HepG2 (cell line): ENCODE results near the gene PADI4. TPM values are rescaled to one million over a fixed set of nuclear protein-coding genes. Genes with fewer than 3 reads are reported as not detected.

ENCODE experiments used
- ATAC-seq: fragments of 200-7000 bp; cut with Tn5 transposase; 3 replicates; pipeline ENCODE4 v1.9.1; 2020; ENCODE audit warnings: mild to moderate bottlenecking, moderate library complexity
- BruUV-seq: library from RNA; stranded (reverse); fragments of 400-500 nt; replicated peaks from 2 replicates; lab custom pipeline; 2021; lab: Mats Ljungman, UMichigan
- CTCF ChIA-PET: fragments of 300-600 bp; formaldehyde crosslinking; extraction: SDS; loops from one replicate; lab custom pipeline; 2021; ENCODE audit warnings: low total read pairs, inconsistent platforms, low intra/inter-chr PET ratio; lab: Yijun Ruan, JAX
- POLR2A ChIA-PET: fragments of 350-600 bp; sonication (Branson Sonifier 250); formaldehyde crosslinking; loops from one replicate; lab custom pipeline; 2020; ENCODE audit warnings: antibody characterized with exemption, inconsistent platforms; lab: Yijun Ruan, JAX
- DNase-seq: peaks from one replicate; pipeline ENCODE4 v3.0.0-alpha.2; 2015; ENCODE audit warnings: low spot score
- FAIRE-seq: peaks from 3 replicates; lab custom pipeline; 2011; peaks lifted over from hg19 to GRCh38; lab: Jason Lieb, UNC
- H2AFZ ChIP-seq: one replicate; pipeline ENCODE4 v1.6.1; 2011; ENCODE audit warnings: low read length, inconsistent platforms
- H3K27ac ChIP-seq: fragments of 300-600 bp; 3 replicates; pipeline ENCODE4 v1.8.0; 2011; ENCODE audit warnings: mixed run types, mild to moderate bottlenecking, mixed read lengths, low read length, inconsistent platforms; ENCODE audit not compliant: insufficient read depth; ENCODE audit errors: extremely low read length
- H3K27me3 ChIP-seq, 2 experiments: fragments of 200-600 bp in 1 of 2; 2 replicates in 1 of 2; 3 replicates in 1 of 2; pipeline versions ENCODE4 v1.6.0 to v1.8.0; 2011; ENCODE audit warnings: low read length in 2 of 2, mild to moderate bottlenecking in 2 of 2, moderate library complexity in 2 of 2, inconsistent platforms in 1 of 2; ENCODE audit not compliant: insufficient read depth in 2 of 2, control insufficient read depth in 1 of 2
- H3K36me3 ChIP-seq, 2 experiments: fragments of 200-600 bp in 1 of 2; replicated peaks in 1 of 2; 2 replicates in 1 of 2; 3 replicates in 1 of 2; pipeline versions ENCODE4 v1.5.1 to v1.8.0; 2011; ENCODE audit warnings: low read length in 2 of 2, inconsistent platforms in 1 of 2; ENCODE audit not compliant: insufficient read depth in 2 of 2, control insufficient read depth in 1 of 2
- H3K4me1 ChIP-seq: 2 replicates; pipeline ENCODE4 v1.5.1; 2012; ENCODE audit warnings: low read length, inconsistent platforms; ENCODE audit not compliant: insufficient read depth
- H3K4me2 ChIP-seq: 2 replicates; pipeline ENCODE4 v1.6.0; 2011; ENCODE audit warnings: low read depth, low read length, inconsistent platforms
- H3K4me3 ChIP-seq, 3 experiments: fragments of 200-600 bp in 1 of 3; sonication (generic), shearing (Covaris generic) in 1 of 3; replicated peaks in 1 of 3; 2 replicates each; pipeline ENCODE4 v1.5.1; 2011 to 2016; ENCODE audit warnings: low read length in 3 of 3, inconsistent platforms in 2 of 3, low read depth in 2 of 3, mild to moderate bottlenecking in 2 of 3, control low read depth in 1 of 3, mixed read lengths in 1 of 3; ENCODE audit not compliant: insufficient read depth in 1 of 3
- H3K79me2 ChIP-seq: one replicate; pipeline ENCODE4 v1.6.1; 2011; ENCODE audit warnings: low read length, inconsistent platforms; ENCODE audit not compliant: insufficient read depth
- H3K9ac ChIP-seq: 2 replicates; pipeline ENCODE4 v1.6.0; 2011; ENCODE audit warnings: mild to moderate bottlenecking, low read depth, low read length, inconsistent platforms; ENCODE audit not compliant: insufficient read depth
- H3K9me3 ChIP-seq: 2 replicates; pipeline ENCODE4 v1.5.1; 2012; ENCODE audit warnings: mild to moderate bottlenecking, low read length
- H4K20me1 ChIP-seq: 2 replicates; pipeline ENCODE4 v1.6.0; 2011; ENCODE audit warnings: inconsistent platforms, mild to moderate bottlenecking, low read length, moderate library complexity; ENCODE audit not compliant: insufficient read depth
- GATAD1 ChIP-seq: IDR thresholded peaks from 2 replicates; pipeline ENCODE4 v1.6.1; 2016; ENCODE audit warnings: missing genetic modification reagents, missing compliant biosample characterization
- SOX6 ChIP-seq, 2 experiments: fragments of 450-650 bp in 1 of 2; sonication (generic) in 1 of 2; formaldehyde crosslinking in 1 of 2; IDR thresholded peaks; 2 replicates each; pipeline versions ENCODE4 v1.4.0 to v1.6.1; 2017 to 2020; ENCODE audit warnings: antibody characterized with exemption in 1 of 2, mild to moderate bottlenecking in 1 of 2, missing genetic modification reagents in 1 of 2
- TGIF2 ChIP-seq: IDR thresholded peaks from 2 replicates; pipeline ENCODE4 v1.6.1; 2016; ENCODE audit warnings: control low read depth, missing compliant biosample characterization
- ZNF180 ChIP-seq: sonication (generic); formaldehyde crosslinking; IDR thresholded peaks from 2 replicates; pipeline ENCODE4 v1.4.0; 2020; ENCODE audit warnings: low read depth, missing genetic modification reagents, borderline replicate concordance
- ZNF451 ChIP-seq: sonication (generic); formaldehyde crosslinking; IDR thresholded peaks from 2 replicates; pipeline ENCODE4 v1.5.0; 2020; ENCODE audit warnings: mild to moderate bottlenecking, missing genetic modification reagents
- ZNF598 ChIP-seq: sonication (generic); formaldehyde crosslinking; IDR thresholded peaks from 2 replicates; pipeline ENCODE4 v1.5.1; 2020; ENCODE audit warnings: mild to moderate bottlenecking, missing genetic modification reagents, borderline replicate concordance
- ZNF883 ChIP-seq: sonication (generic); formaldehyde crosslinking; IDR thresholded peaks from 2 replicates; pipeline ENCODE4 v1.5.1; 2020; ENCODE audit warnings: mild to moderate bottlenecking, missing genetic modification reagents; ENCODE audit errors: not compliant biosample characterization
- WGBS: methylation state at CpG from one replicate; pipeline ENCODE4 v1.1.6; 2017; ENCODE audit warnings: low lambda C conversion rate; 5-methylcytosine and 5-hydroxymethylcytosine counted together
- in situ Hi-C: cut with HindIII; loops from 2 replicates; pipeline ENCODE4 v1.10.0; 2017; ENCODE audit warnings: low pct_unique_long_range_greater_than_20kb; ENCODE audit not compliant: extremely low pct_ligation_motif_present
- intact Hi-C: fragments of 100-400 bp; cut with micrococcal nuclease; formaldehyde crosslinking; loops from one replicate; pipeline ENCODE4 v1.10.0; 2022; ENCODE audit not compliant: unreplicated experiment
- polyA plus RNA-seq, 8 experiments: library from polyadenylated mRNA; depleted of rRNA in 3 of 8; stranded (reverse) in 7 of 8; unstranded in 1 of 8; fragments of >200 nt; fragmentation: Illumina TruSeq in 4 of 8; extraction: Trizol in 4 of 8; gene quantifications; 2 replicates each; pipeline versions ENCODE4 v1.2.1 to v1.2.3, GENCODE V29; 2011 to 2016; ENCODE audit warnings: low read depth in 4 of 8, missing spikeins in 1 of 8, mixed read lengths in 1 of 8; ENCODE audit not compliant: insufficient read depth in 1 of 8
- total RNA-seq, 5 experiments: library from RNA; depleted of rRNA; stranded (reverse); fragments of >200 nt; fragmentation: Illumina TruSeq; extraction: Trizol; gene quantifications; 2 replicates each; pipeline ENCODE4 v1.2.3, GENCODE V29; 2016; ENCODE audit warnings: low read depth in 1 of 5
- TF ChIP-seq, protein P1 (sequence below), 2 experiments: sonication (generic) in 1 of 2; formaldehyde crosslinking in 1 of 2; IDR thresholded peaks; 2 replicates each; pipeline versions ENCODE4 v1.4.0 to v1.6.1; 2016 to 2020; ENCODE audit warnings: borderline replicate concordance in 1 of 2, low read depth in 1 of 2, mild to moderate bottlenecking in 1 of 2, missing genetic modification reagents in 1 of 2
- TF ChIP-seq, protein P2 (sequence below): sonication (generic); formaldehyde crosslinking; IDR thresholded peaks from 2 replicates; pipeline ENCODE4 v1.4.0; 2020; ENCODE audit warnings: missing genetic modification reagents, borderline replicate concordance
- TF ChIP-seq, protein P3 (sequence below): sonication (generic); formaldehyde crosslinking; IDR thresholded peaks from 2 replicates; pipeline ENCODE4 v1.5.0; 2020; ENCODE audit warnings: missing genetic modification reagents, mild to moderate bottlenecking, borderline replicate concordance
- TF ChIP-seq, protein P4 (sequence below): sonication (generic); formaldehyde crosslinking; conservative IDR thresholded peaks from 2 replicates; pipeline ENCODE4 v1.8.0; 2022; ENCODE audit warnings: mild to moderate bottlenecking, moderate library complexity, missing genetic modification reagents

PADI4 gene
- total and polyA plus RNA-seq, 2 of the 13 experiments (the other 11 are each of a cell fraction or from before 2014, with no cell fraction given): 0.04 TPM

DNA sequence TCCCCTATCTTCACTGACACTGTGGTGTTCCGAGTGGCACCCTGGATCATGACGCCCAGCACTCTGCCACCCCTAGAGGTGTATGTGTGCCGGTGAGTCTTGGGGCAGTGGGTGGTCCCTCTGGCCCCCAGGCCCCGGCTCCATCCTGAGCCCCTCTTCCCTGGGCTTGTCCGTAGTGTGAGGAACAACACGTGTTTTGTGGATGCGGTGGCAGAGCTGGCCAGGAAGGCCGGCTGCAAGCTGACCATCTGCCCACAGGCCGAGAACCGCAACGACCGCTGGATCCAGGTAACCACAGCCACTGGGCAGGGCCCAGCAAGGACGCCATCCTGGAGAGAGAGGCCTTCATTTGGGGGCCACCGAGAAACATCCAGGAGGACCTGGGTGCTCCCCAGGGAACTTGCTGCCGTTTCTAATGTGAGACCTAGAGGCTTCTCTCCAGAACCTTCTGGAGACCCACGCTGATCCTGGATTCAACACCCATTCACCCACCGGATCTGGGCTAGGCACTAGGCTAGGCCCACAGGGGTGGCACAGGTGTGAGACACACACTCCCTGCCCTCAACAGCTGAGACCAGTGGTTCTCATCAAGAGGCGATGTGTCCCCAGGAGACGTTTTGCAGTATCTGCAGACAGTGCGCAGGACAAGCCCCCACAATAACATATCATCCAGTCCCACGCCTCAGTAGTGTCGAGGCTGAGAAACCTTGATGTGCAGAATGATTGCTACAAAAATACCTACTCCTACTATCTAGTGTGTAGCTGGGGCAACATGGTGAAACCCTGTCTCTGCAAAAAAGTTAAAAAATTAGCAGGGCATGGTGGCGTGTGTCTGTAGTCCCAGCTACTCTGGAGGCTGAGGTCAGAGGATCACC lies 36.9 kb upstream of the PADI4 start:
- intact Hi-C loops (no loop called here), in situ Hi-C loops (no loop called here)
- no TSS peak for BruUV-seq
- H2AFZ ChIP-seq: no peak overlapping the region
- ChIA-PET CTCF (no interaction called here), POLR2A (no interaction called here)
- H3K36me3 ChIP-seq: no peaks in the 10 kb centered on the region
- no peaks in the 10 kb centered on the region for H3K4me1 ChIP-seq
- H3K9ac ChIP-seq: no peak overlapping the region
- H3K27ac ChIP-seq: no peak overlapping the region
- WGBS: 26% methylated on average over 7 of the region's 23 CpGs
- FAIRE-seq: no peak
- no peak for ATAC-seq
- H3K79me2 ChIP-seq: no peaks in the 10 kb centered on the region
- no peaks in the 10 kb centered on the region for H4K20me1 ChIP-seq
- H3K4me3 ChIP-seq: no peak overlapping the region
- no peaks in the 10 kb centered on the region for H3K9me3 ChIP-seq
- DNase-seq: no peak
- peaks cover 0 to 8% of the 10 kb centered on the region in 2 experiments; a peak in 2 of 5 replicates for H3K27me3 ChIP-seq
- no peak overlapping the region for H3K4me2 ChIP-seq
- TF ChIP-seq, protein P1, sequence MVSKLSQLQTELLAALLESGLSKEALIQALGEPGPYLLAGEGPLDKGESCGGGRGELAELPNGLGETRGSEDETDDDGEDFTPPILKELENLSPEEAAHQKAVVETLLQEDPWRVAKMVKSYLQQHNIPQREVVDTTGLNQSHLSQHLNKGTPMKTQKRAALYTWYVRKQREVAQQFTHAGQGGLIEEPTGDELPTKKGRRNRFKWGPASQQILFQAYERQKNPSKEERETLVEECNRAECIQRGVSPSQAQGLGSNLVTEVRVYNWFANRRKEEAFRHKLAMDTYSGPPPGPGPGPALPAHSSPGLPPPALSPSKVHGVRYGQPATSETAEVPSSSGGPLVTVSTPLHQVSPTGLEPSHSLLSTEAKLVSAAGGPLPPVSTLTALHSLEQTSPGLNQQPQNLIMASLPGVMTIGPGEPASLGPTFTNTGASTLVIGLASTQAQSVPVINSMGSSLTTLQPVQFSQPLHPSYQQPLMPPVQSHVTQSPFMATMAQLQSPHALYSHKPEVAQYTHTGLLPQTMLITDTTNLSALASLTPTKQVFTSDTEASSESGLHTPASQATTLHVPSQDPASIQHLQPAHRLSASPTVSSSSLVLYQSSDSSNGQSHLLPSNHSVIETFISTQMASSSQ (IDR thresholded peaks at IDR 0.05; ENCODE audit: low read depth): no peak
- TF ChIP-seq, protein P1 (CRISPR knock-in tag; IDR thresholded peaks at IDR 0.05; ENCODE audit: borderline replicate concordance): no peak
- no peak for TF ChIP-seq ZNF180
- TF ChIP-seq ZNF598 (CRISPR knock-in tag): no peak
- no peak for TF ChIP-seq ZNF883 (CRISPR knock-in tag)
- no peak for TF ChIP-seq ZNF451
- TF ChIP-seq, protein P2, sequence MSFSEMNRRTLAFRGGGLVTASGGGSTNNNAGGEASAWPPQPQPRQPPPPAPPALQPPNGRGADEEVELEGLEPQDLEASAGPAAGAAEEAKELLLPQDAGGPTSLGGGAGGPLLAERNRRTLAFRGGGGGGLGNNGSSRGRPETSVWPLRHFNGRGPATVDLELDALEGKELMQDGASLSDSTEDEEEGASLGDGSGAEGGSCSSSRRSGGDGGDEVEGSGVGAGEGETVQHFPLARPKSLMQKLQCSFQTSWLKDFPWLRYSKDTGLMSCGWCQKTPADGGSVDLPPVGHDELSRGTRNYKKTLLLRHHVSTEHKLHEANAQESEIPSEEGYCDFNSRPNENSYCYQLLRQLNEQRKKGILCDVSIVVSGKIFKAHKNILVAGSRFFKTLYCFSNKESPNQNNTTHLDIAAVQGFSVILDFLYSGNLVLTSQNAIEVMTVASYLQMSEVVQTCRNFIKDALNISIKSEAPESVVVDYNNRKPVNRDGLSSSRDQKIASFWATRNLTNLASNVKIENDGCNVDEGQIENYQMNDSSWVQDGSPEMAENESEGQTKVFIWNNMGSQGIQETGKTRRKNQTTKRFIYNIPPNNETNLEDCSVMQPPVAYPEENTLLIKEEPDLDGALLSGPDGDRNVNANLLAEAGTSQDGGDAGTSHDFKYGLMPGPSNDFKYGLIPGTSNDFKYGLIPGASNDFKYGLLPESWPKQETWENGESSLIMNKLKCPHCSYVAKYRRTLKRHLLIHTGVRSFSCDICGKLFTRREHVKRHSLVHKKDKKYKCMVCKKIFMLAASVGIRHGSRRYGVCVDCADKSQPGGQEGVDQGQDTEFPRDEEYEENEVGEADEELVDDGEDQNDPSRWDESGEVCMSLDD (CRISPR knock-in tag): no peak
- TF ChIP-seq GATAD1 (CRISPR knock-in tag): no peak
- TF ChIP-seq SOX6 (IDR thresholded peaks at IDR 0.05): no peak
- TF ChIP-seq SOX6 (CRISPR knock-in tag; IDR thresholded peaks at IDR 0.05): no peak
- no peak for TF ChIP-seq TGIF2
- TF ChIP-seq, protein P3, sequence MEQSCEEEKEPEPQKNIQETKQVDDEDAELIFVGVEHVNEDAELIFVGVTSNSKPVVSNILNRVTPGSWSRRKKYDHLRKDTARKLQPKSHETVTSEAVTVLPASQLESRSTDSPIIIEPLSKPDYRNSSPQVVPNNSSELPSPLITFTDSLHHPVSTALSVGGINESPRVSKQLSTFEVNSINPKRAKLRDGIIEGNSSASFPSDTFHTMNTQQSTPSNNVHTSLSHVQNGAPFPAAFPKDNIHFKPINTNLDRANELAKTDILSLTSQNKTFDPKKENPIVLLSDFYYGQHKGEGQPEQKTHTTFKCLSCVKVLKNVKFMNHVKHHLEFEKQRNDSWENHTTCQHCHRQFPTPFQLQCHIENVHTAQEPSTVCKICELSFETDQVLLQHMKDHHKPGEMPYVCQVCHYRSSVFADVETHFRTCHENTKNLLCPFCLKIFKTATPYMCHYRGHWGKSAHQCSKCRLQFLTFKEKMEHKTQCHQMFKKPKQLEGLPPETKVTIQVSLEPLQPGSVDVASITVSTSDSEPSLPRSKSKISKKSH (CRISPR knock-in tag): no peak
- TF ChIP-seq, protein P4, sequence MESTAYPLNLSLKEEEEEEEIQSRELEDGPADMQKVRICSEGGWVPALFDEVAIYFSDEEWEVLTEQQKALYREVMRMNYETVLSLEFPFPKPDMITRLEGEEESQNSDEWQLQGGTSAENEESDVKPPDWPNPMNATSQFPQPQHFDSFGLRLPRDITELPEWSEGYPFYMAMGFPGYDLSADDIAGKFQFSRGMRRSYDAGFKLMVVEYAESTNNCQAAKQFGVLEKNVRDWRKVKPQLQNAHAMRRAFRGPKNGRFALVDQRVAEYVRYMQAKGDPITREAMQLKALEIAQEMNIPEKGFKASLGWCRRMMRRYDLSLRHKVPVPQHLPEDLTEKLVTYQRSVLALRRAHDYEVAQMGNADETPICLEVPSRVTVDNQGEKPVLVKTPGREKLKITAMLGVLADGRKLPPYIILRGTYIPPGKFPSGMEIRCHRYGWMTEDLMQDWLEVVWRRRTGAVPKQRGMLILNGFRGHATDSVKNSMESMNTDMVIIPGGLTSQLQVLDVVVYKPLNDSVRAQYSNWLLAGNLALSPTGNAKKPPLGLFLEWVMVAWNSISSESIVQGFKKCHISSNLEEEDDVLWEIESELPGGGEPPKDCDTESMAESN (CRISPR knock-in tag): no peak
